ENCODE data around the gene CBX1.
"Not testable (repeated sequence)": the region's sequence is repeated elsewhere in the genome, so short reads cannot be mapped to it uniquely, and the experiment has no call there.

The CBX1 gene

DNA sequence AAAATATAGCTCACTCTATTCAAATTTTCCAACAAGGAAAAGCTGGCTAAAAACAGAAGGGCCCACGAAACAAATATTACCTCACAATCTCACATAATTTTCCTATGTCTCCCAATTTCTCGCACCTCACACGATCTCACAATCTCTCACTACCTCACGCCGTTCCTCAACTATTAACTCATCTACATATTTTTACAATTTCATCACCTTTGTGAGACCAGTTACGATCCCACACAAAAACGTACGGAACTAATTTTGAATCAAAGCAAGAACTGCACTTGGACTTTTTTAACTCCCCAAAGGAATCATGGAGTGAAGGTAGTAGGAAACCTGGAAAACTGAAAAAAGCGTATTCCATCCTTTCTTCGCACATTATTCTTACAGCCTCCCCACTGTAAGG is 1.1 kb downstream of the CBX1 start:
- H3K4me3 ChIP-seq (ENCODE audit: low read depth, low read length), result peak overlapping the region; percentile 94
- DNase-seq (ENCODE audit: low read depth), result peak; percentile 54
- no peak for TF ChIP-seq CTCF (conservative IDR thresholded peaks at IDR 0.05; ENCODE audit: low read depth, low read length)

DNA sequence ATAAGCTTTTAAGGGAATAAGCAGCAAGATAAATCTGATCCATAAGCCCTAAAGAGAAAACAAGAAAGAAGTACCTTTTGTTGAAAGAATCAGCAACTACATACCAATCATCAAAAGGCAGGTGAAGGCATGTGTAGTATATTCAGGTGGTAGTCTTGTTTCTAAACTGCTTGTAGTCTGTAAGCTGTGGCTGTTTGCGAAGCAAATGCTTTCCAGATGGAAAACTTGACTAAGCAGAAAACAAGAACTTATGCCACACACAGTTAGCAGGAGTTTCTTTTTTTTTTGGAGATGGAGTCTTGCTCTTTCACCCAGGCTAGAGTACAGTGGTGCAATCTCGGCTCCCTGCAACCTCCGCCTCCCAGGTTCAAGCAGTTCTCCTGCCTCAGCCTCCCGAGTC is 5.7 kb downstream of the CBX1 start:
- no peak for TF ChIP-seq CTCF (conservative IDR thresholded peaks at IDR 0.05; ENCODE audit: low read depth, low read length)
- DNase-seq (ENCODE audit: low read depth), result no peak
- no peak overlapping the region for H3K4me3 ChIP-seq (ENCODE audit: low read depth, low read length)

- H3K4me3 ChIP-seq (ENCODE audit: low read depth, low read length), result no peak overlapping the region
- no peak for TF ChIP-seq CTCF (conservative IDR thresholded peaks at IDR 0.05; ENCODE audit: low read depth, low read length)
- DNase-seq (ENCODE audit: low read depth), result no peak
Observed at GRCh38 chr17:48093341-48094045, 7.8 kb downstream of the CBX1 start.

DNA sequence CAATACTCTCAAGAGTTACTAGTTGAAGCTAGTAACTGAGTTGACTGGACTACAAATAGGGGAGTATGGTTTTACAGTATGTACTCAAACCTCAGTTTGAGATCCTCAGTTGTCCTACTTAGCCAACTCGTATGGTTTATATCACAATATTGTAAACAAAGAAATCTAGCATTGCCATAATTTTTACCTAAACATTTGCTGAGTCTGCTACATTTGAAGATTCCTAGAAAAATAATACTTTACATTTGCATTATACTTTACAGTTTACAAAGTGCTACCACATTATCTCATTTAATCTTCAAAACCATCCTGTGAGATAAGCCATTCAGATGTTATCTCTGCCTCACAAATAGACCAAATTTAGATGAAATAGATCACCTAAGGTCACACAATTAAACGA is 16.3 kb downstream of the CBX1 start:
- DNase-seq (ENCODE audit: low read depth), result no peak
- H3K4me3 ChIP-seq (ENCODE audit: low read depth, low read length), result no peak overlapping the region
- TF ChIP-seq CTCF (conservative IDR thresholded peaks at IDR 0.05; ENCODE audit: low read depth, low read length), result no peak

GRCh38 chr17:48081858-48082257 is 19.4 kb downstream of the CBX1 start:
- TF ChIP-seq CTCF (conservative IDR thresholded peaks at IDR 0.05; ENCODE audit: low read depth, low read length), result no peak
- H3K4me3 ChIP-seq (ENCODE audit: low read depth, low read length), result no peak overlapping the region
- no peak for DNase-seq (ENCODE audit: low read depth)

DNA sequence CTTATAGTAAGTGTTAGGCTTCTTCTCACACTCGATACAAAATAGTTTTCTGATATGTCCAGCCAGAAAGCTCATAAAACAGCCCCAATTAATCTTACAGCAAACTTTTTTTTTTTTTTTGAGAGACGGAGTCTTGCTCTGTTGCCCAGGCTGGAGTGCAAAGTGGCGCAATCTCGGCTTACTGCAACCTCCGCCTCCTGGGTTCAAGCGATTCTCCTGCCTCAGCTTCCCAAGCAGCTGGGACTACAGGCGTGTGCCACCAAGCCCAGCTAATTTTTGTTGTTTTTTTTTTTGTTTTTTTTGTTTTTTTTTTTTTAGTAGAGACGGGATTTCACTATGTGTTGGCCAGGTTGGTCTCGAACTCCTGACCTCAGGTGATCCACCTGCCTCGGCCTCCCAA is 24.1 kb downstream of the CBX1 start:
- not testable (repeated sequence) for DNase-seq (ENCODE audit: low read depth); H3K4me3 ChIP-seq (ENCODE audit: low read depth, low read length)

DNA sequence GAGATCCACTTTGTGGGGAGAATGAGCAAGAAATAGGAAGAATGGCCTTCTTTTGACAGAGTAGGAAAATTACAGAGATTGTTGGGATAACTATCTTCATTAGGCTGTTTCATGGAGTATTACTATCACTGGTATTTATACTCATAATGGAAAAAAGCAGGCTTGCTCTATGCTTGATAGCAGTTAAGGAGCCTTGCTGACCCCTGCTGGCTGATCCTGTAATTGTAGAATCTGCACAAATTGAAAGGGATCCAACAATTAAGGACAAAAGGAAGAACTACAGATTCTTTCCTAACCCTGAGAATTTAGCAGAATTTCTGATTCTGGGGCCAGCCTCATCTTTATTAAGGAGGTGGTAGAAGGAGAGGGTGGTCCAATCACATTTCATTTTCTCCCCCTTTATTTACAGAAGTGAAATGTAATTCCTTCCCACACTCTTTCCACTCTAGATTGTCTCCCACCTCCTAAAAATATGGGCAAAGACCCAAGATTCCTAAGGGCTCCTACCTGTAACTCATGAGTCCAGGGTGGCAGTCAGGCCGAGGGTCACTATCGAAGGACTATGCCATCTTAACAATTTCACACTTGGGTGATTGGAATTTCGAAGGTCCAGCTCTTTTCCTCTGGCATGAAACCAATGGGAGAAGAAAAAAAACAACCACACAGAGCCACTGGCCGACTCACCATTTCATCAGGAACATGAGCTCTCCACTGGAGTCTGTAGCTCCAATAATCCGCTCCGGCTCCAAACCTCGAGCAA is 26.8 kb downstream of the CBX1 start:
- no peak overlapping the region for H3K4me3 ChIP-seq (ENCODE audit: low read depth, low read length)
- TF ChIP-seq CTCF (conservative IDR thresholded peaks at IDR 0.05; ENCODE audit: low read depth, low read length), result peak; percentile 86
- peak; percentile 88 for DNase-seq (ENCODE audit: low read depth)

DNA sequence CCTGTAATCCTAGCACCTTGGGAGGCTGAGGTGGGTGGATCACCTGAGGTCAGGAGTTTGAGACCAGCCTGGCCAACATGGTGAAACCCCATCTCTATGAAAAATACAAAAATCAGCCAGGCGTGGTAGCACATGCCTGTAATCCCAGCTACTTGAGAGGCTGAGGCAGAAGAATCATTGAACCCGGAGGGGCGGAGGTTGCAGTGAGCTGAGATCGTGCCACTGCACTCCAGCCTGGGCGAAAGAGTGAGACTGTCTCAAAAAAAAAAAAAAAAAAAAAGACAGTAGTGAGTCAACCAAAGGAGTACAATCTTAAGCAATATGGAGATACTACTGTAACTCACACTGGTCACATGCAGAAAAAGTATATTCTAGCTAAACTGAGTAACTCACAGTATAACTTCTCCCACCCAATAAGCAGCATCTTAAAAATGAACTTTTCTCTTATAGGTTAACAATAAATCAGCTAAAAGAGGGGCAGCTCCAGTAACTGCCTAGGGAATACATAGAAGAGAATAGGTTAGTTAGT is 27.6 kb downstream of the CBX1 start:
- not testable (repeated sequence) for H3K4me3 ChIP-seq (ENCODE audit: low read depth, low read length); DNase-seq (ENCODE audit: low read depth)

- not testable (repeated sequence) for DNase-seq (ENCODE audit: low read depth)
Observed at GRCh38 chr17:48072811-48073210, 28.5 kb downstream of the CBX1 start.

More at GRCh38 chr17:48072811-48073210, 28.5 kb downstream of the CBX1 start:
- H3K4me3 ChIP-seq (ENCODE audit: low read depth, low read length), result not testable (repeated sequence)

All from choroid plexus epithelial cell (primary cell).